GM19025 (cell line): ENCODE measurements around the gene B3GLCT.
"Not testable (repeated sequence)": the region's sequence is repeated elsewhere in the genome, so short reads cannot be mapped to it uniquely, and the experiment has no call there.

ENCODE experiments used
- ATAC-seq: cut with Tn5 transposase; IDR thresholded peaks from one replicate; pipeline ENCODE4 v1.9.1; 2021; ENCODE audit warnings: mild to moderate bottlenecking, low read depth, moderate library complexity; ENCODE audit not compliant: unreplicated experiment

The B3GLCT gene

DNA sequence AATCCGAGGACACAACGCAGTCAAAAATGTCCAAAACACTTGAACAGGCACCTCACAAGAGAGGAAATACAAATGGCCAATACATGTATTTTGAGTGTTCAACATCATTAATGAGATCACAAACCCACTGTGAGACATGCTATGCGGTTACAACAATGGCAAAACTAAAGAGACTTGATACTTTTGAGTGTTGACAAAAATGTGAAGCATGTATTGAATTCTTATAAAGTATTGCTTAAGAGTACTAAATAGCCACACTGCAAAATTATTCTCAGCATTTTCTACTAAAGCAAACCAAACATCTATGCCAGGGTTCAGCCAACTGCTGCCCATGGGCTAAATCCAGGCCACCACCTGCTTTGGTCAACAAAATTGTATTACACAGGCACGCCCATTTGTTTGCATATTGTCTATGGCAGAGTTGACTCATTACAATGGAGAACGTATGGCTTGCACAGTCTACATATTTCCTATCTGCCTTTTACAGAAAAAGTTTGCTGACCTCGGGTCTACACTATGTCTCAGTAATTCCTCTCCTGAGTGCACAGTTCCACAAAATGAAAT, 135.3 kb downstream of the B3GLCT start:
- ATAC-seq, result no peak

DNA sequence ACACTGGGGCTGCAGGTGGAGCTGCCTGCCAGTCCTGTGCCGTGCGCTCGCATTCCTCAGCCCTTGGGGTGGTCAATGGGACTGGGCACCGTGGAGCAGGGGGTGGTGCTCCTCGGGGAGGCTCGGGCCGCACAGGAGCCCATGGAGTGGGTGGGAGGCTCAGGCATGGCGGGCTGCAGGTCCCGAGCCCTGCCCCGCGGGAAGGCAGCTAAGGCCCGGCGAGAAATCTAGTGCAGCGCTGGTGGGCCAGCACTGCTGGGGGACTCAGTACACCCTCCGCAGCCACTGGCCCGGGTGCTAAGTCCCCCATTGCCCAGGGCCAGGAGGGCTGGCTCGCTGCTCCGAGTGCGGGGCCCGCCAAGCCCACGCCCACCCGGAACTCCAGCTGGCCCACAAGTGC, 139.8 kb downstream of the B3GLCT start:
- not testable (repeated sequence) for ATAC-seq

DNA sequence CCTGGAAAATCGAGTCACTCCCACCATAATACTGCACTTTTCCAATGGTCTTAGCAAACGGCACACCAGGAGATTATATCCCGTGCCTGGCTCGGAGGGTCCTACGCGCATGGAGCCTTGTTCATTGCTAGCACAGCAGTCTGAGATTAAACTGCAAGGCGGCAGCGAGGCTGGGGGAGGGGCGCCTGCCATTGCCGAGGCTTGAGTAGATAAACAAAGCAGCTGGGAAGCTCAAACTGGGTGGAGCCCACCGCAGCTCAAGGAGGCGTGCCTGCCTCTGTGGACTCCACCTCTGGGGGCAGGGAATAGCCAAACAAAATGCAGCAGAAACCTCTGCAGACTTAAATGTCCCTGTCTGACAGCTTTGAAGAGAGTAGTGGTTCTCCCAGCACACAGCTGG, 141.1 kb downstream of the B3GLCT start:
- not testable (repeated sequence) for ATAC-seq

DNA sequence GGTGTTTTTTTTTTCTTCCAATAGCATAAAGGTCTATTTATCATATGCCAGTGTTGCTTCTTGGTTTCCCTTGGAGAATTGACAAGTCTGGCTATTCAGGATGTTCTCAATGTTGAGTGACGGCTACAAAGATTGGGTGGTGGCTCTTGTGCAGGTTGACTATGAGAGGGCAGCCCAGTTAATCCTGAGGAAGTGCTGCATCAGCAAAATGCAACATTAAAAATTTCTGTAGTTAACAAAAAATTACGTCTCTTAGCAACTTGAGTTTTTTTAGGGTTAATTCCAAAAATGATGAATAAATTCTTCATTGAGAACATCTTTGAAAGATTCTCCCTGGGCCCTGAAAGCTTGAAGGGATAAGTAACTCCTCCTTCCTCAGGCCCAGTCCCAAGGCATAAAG, 147.1 kb downstream of the B3GLCT start:
- ATAC-seq, result no peak

DNA sequence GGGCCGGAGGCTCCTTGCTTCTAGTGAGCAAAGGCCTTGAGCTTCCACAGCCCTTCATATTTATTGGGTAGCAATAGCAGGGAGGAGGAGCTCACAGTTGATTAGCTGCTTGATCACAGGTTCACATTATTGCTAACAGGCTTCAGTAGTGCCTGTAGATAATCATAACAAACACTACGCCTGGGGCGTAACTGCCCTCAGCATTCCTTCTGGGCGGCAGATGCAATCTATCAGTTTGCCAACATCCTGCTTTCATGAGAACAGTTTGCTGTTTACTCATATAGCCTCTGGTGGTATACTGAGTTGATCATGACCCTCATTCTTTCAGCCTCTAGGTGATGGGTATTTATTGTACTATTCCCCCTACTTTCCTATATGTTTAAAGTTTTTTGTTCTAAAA, 149.4 kb downstream of the B3GLCT start:
- no peak for ATAC-seq

DNA sequence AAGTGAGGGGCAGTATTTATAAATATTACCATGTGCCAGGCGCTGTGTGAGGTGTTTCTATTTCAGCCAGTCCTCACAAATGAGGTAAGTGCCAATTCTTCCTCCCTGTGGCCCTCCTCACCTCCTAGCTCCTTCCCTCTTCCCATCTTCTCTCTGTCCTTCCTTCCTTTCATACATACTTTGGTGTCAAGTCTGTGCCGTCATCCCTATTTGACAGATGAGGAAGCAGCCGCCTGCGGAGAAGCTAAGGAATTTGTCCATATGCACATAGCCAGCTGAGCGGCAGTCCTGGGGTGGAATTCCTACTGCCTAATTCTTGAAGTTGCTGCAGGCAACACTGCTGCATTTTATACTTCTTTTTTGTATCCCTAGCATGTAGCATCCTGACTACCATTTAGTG, 150.8 kb downstream of the B3GLCT start:
- no peak for ATAC-seq

DNA sequence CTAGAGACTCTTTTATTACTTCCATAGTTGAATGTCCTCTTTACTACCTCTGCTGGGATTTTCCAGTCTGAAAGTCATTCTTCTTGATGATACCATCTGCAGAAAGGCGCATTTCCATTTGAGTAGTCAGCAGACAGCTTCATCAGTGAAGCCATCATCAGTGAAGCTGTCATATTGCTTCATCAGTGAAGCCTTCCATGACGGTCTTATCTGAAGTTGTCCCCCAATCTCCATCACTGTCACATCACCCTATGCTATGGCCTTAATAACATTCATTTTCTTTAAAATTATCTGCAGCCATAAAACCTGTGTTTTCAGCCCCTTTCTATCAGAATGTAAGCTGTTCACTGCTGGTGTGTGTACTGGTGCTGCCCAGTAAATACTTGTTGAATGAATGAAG, 151.6 kb downstream of the B3GLCT start:
- ATAC-seq, result no peak

DNA sequence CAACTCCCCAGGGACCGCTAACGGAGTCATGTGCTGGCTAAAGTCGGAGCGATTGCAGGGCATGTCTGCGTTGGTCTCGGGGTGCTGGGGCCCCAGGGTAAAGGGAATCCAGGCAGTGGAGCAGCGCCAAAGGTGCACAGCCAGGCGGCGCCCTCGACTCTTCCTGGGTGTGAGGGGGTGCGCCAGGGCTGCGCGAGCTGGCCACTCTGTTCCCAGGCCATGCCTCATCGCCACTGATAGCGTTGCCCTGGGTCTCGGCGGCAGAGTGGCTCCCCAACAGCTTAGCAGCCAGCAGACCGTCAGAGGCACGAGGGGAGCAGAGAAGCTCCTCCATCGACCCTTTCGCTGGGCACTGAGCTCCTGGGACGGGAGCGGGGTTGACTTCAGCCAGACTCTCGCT, 152.7 kb downstream of the B3GLCT start:
- no peak for ATAC-seq

DNA sequence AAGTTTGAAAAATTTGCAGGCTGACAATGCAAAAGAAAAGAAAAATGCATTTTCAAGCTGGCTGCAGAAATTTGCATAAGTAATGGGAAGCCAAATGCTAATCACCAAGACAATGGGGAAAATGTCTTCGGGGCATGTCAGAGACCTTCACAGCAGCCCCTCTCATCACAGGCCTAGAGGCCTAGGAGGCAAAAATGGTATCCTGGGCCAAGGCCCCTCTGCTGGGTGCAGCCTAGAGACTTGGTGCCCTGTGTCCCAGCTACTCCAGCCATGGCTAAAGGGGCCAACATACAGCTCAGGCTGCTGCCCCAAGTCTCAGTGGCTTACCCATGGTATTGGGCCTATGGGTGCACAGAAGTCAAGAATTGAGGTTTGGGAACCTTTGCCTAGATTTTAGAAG, 155.2 kb downstream of the B3GLCT start:
- no peak for ATAC-seq

DNA sequence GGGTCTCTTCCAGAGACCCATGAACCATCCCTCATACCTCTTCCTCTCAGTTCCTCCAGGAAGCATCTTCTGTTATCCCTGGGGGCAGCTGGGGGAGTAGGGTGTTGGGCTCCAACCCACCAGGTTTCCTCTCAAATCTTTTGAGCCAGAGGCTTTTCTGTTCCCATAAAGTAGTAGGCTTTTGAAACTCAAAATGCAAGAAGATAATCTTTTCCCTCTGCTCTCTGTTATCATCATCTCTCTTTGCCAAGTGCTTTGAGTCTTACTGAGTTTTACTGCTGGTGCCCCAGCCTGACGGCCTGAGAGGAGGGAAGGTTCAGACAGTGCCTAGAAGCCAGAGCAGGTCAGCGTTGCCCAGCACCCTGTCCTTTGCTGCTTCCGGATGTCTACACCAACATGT, 157.2 kb downstream of the B3GLCT start:
- ATAC-seq, result no peak

DNA sequence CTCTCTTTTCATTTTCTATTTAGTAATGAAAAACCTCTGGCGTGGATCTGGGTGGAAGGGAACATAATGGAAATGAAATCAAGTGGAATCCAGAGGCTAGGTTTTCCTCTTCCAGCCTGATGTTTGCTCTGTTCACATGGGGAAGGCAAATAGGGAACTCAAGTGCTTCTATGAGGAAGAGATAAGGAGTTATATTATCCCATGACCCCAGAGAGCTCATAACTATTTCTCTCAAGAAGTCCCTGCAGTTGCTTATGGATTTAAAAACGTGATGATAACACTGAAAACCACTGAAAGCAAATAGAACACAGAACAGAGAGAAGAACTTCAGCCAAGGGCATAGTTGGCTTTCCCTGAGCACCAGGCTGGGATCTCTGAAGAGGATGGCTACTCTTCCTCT, 157.8 kb downstream of the B3GLCT start:
- no peak for ATAC-seq

DNA sequence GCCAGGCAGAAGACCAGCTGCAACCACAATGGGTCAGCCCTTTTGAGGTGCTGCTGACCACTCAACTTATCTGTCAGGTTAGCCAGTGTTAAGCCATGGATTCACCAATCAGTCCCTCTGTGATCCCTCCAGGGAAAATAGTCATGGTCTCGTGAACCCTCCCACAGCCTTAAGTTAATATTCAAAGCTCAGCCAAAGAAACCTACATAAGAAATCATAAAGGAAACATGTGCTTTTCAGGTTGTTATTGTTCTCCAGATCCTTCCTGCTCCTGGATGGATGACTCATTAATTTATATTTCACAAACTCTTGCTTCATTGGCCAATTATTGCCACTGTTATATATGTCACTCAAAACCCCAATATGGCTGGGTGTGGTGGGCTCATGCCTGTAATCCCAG, 161.9 kb downstream of the B3GLCT start:
- no peak for ATAC-seq

DNA sequence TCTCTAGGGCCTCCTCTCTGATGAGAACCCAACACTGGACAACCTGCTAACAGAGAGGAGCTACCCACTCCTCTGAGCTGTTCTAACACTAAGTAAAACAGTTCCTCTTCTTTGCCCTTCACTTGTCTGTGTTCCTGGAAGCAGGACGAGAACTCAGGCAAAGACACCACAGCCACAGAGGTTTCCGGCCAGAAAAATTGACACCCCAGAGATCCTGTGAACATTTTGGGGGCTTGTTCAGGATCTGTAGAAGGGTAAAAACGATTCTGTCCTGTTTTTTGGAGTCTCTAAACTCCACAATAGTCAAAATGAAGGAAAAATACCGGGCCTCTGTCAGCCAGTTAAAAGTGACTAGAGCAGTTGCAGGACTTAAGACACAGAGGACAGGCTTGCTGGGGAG, 165.9 kb downstream of the B3GLCT start:
- ATAC-seq, result no peak

DNA sequence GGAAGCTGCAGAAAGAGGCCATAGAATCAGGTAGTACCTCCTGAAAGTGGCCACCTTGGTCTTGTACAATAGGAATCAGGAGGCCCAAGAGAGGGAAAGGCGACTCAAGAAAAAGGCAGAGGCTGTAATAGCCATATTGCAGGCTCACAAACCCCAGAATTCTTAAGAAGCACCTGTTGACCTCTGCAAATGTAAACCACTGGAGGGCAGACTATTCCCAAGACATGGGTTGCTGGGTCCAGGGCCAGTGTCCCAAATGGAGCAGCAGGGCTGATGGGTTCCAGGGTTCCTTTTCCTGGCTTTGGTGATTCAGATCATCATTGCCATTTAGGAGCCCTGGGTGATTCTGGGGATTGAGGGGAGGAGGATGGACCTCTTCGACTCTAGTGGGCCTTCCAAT, 167.6 kb downstream of the B3GLCT start:
- ATAC-seq, result no peak

DNA sequence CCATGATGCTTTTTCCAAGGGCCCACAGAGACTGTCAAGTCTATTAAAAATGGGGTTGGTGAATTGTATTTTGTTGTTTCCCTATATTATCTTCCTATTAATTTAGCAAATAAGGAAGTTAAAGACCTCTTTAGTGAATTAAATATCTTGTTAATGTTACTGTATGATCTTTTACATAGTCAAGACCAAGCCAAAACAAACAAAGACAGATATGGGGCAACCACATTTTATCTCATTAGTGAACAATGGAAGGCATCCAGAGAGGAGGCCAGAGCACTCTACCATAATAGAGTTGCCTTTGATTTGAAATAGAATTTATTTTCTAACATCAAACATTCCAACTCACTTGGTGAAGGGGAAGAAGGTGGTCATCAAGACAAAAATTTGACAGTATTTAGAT, 169.4 kb downstream of the B3GLCT start:
- ATAC-seq, result no peak

DNA sequence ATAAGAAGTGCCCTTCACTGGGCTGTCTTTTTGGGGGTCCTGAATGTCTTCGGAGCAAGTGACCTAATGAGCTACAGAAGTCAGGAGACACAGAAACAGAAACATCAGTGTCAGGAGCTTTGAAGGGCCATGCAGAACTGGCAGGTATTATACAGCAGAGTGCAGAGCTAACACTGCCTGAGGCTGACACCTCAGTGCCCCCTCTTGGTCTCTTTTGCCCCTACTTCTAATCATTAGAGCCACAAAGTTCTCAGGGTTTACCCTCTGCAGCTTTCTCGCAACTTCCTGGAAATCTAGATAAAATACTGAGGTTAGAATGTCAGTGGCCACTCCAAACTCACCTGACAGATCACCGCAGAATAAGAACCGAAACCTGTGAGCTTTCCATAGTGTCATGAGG, 172.7 kb downstream of the B3GLCT start:
- ATAC-seq, result no peak

DNA sequence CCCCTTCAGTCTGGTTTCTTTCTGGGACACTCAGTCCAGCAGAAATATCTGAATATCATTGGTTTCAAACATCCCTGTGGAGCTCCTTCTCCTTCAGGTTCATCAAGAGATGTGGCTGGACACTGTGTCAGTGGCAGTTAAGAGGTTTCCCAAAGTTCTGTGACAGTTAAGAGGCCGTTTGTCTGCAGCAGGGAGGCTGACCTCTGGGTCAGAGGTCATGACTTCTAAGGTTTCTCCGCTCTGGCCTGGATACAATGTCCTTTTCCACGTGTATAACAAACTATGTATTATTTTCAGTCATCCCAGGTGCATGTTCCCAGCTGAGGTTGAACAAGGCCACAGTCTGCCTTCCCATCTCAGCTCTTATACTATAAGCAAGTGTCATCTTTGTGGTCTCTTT, 174.9 kb downstream of the B3GLCT start:
- no peak for ATAC-seq

DNA sequence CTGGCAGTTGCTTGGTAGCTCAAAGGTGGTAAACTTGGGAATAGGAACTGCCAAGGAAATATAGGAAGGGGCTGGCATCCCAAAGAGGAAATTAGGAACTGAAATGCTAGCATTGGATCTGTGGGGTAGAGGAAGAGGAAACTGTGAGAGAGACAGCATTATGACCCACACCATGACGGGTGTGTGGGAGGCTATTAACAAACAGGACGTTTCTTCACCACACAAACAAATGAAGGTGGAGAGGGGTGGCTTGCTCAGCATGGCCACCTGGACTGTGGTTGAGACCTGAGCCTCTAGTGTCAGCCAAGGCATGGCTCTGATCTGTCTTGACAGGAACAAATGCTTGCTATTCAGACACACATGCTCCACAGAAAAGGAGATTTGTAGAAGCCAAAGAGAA, 178.2 kb downstream of the B3GLCT start:
- ATAC-seq, result no peak

DNA sequence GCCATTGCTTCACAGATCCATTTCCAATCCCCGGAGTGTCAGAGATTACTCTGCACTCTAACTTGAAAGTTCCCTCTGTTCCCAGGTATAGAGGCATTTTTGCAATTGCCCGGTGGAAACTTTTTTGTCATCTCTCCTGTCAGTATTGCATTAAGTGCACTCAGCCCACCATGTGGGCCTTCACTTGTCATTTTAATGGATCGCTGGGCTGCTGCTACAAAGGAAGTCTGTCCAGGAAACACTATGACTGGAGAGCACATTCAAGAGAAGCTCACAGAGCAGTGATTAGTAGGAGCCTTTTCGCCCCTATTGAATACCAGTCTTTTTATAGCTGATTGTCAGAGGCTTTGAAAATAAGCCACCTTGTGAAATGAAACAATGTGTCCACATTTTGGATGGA, 180.9 kb downstream of the B3GLCT start:
- no peak for ATAC-seq
